Upper lobe of right lung (tissue), 1 donor: ENCODE measurements around the gene TULP4. TPM values are rescaled to one million over a fixed set of nuclear protein-coding genes. Genes with fewer than 3 reads are reported as not detected.

Source experiments
- ATAC-seq: fragments of 200-7000 bp; cut with Tn5 transposase; one replicate; pipeline ENCODE4 v1.9.1; 2020; ENCODE audit warnings: mild to moderate bottlenecking, moderate library complexity
- DNase-seq: peaks from one replicate; pipeline ENCODE4 v3.0.0-alpha.2; 2020
- H3K27ac ChIP-seq: fragments of 200-600 bp; one replicate; pipeline ENCODE4 v1.8.0; 2022
- H3K27me3 ChIP-seq: fragments of 200-600 bp; one replicate; pipeline ENCODE4 v1.8.0; 2022; ENCODE audit warnings: mild to moderate bottlenecking
- H3K36me3 ChIP-seq: fragments of 200-600 bp; one replicate; pipeline ENCODE4 v1.8.0; 2022
- H3K4me1 ChIP-seq: fragments of 200-600 bp; one replicate; pipeline ENCODE4 v1.8.0; 2022
- H3K4me3 ChIP-seq: fragments of 200-600 bp; one replicate; pipeline ENCODE4 v1.8.0; 2022; ENCODE audit warnings: mild to moderate bottlenecking
- H3K9me3 ChIP-seq: fragments of 200-600 bp; one replicate; pipeline ENCODE4 v1.8.0; 2022
- intact Hi-C: fragments of 100-400 bp; cut with DNase I; formaldehyde crosslinking; loops from one replicate; pipeline ENCODE4 v1.11.0; 2022
- total RNA-seq: library from RNA; stranded (reverse); fragmentation: NEBNext Ultra II Directional; extraction: Animal tissue kit (Norgen Biotek cat#: 25700); gene quantifications from one replicate; pipeline ENCODE4 v1.2.1, GENCODE V29; 2021
- TF ChIP-seq, protein P1 (sequence below): fragments of 200-600 bp; IDR thresholded peaks from one replicate; pipeline ENCODE4 v1.8.0; 2022; ENCODE audit warnings: antibody characterized with exemption
- donor health status: DM: no; HTN: yes; CAD: no; lungs with severe emphysema.

The TULP4 gene
- total RNA-seq, 1 donor from 2014 or later, result 94.1 TPM

DNA sequence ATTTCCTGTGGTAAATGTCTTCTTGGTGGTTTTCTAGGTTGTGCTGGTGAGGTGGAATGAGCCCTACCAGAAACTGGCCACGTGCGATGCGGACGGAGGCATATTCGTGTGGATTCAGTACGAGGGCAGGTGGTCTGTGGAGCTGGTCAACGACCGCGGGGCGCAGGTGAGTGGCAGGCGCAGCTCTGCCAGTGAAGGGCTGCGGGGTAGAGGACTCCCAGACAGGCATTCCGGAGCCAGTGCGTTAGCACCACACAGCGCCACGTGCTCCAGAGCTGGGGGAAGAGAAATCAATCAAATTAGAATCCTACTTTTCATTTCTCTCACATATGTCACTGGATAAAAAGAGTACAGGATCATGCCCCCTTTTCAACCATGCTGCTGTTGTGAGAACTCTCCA lies 100.8 kb downstream of the TULP4 start:
- Histone ChIP-seq H3K27ac (no peak overlapping the region), H3K36me3 (no peaks in the 10 kb centered on the region), H3K9me3 (no peaks in the 10 kb centered on the region), H3K27me3 (no peaks in the 10 kb centered on the region), H3K4me3 (no peak overlapping the region), H3K4me1 (peaks cover 34% of the 10 kb centered on the region)
- TF ChIP-seq, protein P1, sequence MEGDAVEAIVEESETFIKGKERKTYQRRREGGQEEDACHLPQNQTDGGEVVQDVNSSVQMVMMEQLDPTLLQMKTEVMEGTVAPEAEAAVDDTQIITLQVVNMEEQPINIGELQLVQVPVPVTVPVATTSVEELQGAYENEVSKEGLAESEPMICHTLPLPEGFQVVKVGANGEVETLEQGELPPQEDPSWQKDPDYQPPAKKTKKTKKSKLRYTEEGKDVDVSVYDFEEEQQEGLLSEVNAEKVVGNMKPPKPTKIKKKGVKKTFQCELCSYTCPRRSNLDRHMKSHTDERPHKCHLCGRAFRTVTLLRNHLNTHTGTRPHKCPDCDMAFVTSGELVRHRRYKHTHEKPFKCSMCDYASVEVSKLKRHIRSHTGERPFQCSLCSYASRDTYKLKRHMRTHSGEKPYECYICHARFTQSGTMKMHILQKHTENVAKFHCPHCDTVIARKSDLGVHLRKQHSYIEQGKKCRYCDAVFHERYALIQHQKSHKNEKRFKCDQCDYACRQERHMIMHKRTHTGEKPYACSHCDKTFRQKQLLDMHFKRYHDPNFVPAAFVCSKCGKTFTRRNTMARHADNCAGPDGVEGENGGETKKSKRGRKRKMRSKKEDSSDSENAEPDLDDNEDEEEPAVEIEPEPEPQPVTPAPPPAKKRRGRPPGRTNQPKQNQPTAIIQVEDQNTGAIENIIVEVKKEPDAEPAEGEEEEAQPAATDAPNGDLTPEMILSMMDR, result no peak
- no peak for ATAC-seq
- intact Hi-C loops, result no loop called here
- no peak for DNase-seq

DNA sequence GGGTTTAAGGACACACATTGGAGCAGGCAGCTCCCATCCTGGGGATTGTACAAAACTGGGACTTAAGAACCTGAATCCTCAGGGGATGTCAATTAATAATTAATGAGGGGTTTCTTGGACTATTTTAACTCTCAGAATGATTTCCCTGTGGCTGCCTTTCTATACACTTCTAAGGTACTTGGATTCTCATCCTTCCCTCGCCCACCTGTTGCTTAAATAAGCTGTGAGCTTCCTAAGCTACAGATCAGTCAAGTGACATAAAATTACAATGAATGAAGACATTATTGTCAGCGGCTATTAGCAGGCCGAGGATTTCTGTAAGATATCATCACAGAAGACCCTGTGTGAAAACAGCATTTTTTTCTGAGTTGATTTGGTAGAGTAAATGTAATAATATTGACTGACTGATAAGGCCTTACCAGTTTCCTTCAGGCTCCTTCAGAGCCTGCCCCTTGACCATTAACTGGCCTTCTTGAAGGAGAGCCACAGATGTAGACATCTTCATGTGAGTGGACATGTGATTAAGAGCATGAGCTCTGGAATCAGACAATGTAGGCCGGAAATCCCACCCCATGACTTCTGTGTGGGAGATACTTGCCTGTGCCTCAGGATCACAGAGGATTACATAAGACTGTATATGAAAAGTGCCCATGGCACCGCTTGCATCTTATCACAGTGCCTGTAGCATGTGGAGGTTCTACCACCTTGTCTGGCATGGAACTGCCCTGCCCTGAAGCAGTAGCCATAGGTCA lies 101.7 kb downstream of the TULP4 start:
- TF ChIP-seq, protein P1, result no peak

DNA sequence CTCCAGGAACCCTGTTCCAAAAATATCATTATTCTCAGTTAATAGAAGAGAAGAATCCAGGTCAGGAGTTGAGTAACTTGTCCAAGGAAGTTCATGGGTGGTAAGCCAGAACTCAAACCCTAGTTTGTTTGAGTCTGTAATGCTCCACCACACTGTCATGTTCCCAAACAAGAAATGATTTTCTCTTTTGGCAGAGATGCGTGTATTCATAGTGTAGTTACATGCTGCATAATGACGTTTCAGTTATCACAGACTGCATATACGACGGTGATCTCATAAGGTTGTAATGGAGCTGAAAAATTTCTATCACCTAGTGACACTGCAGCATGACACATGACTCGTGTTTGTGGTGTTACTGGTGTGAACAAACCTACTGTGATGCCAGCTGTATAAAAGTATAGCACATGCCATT lies 102.6 kb downstream of the TULP4 start:
- intact Hi-C loops, result no loop called here
- DNase-seq (no peak), ATAC-seq (no peak)
- H3K27me3 ChIP-seq, result no peaks in the 10 kb centered on the region
- no peaks in the 10 kb centered on the region for H3K36me3 ChIP-seq
- H3K4me1 ChIP-seq, result peaks cover 16% of the 10 kb centered on the region
- no peak overlapping the region for H3K4me3 ChIP-seq
- no peaks in the 10 kb centered on the region for H3K9me3 ChIP-seq
- no peak overlapping the region for H3K27ac ChIP-seq
- TF ChIP-seq, protein P1, result no peak

More for the DNA sequence above, 101.7 kb downstream of the TULP4 start:
- Histone ChIP-seq H3K4me1 (peaks cover 25% of the 10 kb centered on the region), H3K27me3 (no peaks in the 10 kb centered on the region), H3K9me3 (no peaks in the 10 kb centered on the region), H3K4me3 (no peak overlapping the region), H3K27ac (no peak overlapping the region), H3K36me3 (no peaks in the 10 kb centered on the region)
- ATAC-seq (peak; percentile 58), DNase-seq (no peak)
- intact Hi-C loops, result no loop called here

DNA sequence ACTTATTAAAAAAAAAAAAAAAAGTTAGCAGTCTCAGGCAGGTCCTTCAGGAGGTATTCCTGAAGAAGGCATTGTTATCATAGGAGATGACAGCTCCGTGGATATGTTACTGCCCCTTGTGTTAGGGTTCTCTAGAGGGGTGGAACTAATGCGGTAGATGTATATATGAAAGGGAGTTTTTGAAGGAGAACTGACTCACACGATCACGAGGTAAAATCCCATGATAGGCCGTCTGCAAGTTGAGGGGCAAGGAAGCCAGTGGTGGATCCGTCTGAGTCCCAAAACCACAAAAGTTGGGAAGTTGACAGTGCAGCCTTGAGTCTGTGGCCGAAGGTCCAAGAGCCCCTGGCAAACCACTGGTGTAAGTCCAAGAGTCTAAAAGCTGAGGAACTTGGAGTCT lies 103.4 kb downstream of the TULP4 start:
- Histone ChIP-seq H3K27ac (no peak overlapping the region), H3K9me3 (no peaks in the 10 kb centered on the region), H3K27me3 (no peaks in the 10 kb centered on the region), H3K4me3 (no peak overlapping the region), H3K4me1 (peaks cover 9% of the 10 kb centered on the region), H3K36me3 (no peaks in the 10 kb centered on the region)
- ATAC-seq, result no peak
- intact Hi-C loops, result no loop called here
- no peak for DNase-seq
- TF ChIP-seq, protein P1, result no peak

DNA sequence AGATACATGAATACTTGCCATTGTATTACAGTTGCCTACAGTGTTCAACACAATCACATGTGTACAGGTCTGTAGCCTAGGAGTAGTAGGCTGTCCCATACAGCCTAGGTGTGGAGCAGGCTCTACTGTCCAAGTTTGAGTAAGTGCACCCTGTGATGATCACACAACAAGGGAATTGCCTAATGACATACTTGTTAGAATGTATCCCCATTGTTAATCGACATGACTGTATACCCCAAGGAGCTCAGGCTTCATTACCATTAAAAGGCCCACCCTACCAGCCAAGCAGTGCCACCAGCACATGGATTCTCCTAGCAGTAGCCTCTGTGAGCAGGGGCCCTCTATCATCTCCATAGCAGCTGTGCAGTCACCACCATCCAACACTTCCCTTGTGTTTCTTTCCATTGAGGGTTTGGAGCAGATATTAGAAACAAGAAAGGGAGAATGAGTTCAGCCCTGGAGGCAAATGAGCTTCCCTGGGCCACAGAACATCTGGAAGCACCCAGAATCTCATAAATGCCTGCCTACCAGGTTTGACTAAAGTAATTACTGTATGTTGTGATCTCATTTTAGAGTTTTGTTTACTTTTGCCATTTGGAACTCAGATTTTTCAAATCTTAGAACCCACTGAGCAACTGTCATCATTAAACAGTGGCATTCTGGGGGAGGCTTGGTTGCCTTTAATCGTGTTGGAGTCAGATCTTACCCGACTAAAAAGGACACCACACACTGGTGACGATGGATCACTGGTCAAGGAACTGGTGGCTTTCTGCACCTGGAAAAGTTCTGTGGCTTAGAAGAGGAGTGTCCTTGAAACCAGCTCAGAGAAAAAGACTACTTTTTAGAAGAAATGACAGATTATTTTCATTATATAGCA lies 104.9 kb downstream of the TULP4 start:
- no peak for ATAC-seq
- intact Hi-C loops, result no loop called here
- Histone ChIP-seq H3K4me3 (no peak overlapping the region), H3K27me3 (no peaks in the 10 kb centered on the region), H3K9me3 (no peaks in the 10 kb centered on the region), H3K4me1 (peaks cover 7% of the 10 kb centered on the region), H3K36me3 (no peaks in the 10 kb centered on the region), H3K27ac (no peak overlapping the region)
- TF ChIP-seq, protein P1, result no peak
- DNase-seq, result no peak
